HG03280 (cell line): ENCODE results near the gene KIAA1614.
"Not testable (repeated sequence)": the region's sequence is repeated elsewhere in the genome, so short reads cannot be mapped to it uniquely, and the experiment has no call there.

ENCODE experiments used
- ATAC-seq: cut with Tn5 transposase; IDR thresholded peaks from one replicate; pipeline ENCODE4 v1.9.1; 2021; ENCODE audit warnings: mild to moderate bottlenecking, moderate library complexity; ENCODE audit not compliant: unreplicated experiment

KIAA1614 gene

GRCh38 chr1:180954005-180954800, 41.5 kb downstream of the KIAA1614 start:
- peak; percentile 79 for ATAC-seq

DNA sequence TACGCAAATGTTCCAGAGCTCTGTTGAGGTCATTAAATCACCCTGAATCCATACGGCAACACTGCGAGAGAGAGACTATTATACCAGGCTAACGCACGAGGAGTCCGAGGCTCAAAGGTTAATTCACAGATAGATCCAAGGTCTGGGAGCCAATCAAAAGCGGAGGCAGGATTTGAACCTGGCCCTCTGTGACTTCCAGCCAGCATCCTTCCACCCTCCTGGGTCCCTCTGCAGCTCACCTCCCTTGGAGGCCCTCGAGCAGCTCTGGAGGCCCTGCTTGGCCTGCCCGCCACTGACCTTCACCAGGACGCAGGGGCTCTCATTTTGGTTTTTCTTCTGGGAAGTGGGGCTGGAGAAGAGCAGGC, 42.1 kb downstream of the KIAA1614 start:
- ATAC-seq, result no peak

GRCh38 chr1:180956028-180956640, 43.4 kb downstream of the KIAA1614 start:
- no peak for ATAC-seq

DNA sequence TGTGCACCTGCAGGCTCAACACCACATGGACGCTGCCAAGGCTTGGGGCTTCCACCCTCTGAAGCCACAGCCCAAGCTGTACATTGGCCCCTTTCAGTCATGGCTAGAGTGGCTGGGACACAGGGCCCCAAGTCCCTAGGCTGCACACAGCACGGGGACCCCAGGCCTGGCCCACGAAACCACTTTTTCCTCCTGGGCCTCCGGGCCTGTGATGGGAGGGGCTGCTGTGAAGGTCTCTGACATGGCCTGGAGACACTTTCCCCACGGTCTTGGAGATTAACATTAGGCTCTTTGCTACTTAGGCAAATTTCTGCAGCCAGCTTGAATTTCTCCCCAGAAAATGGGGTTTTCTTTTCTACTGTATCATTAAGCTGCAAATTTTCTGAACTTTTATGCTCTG, 46.9 kb downstream of the KIAA1614 start:
- not testable (repeated sequence) for ATAC-seq

DNA sequence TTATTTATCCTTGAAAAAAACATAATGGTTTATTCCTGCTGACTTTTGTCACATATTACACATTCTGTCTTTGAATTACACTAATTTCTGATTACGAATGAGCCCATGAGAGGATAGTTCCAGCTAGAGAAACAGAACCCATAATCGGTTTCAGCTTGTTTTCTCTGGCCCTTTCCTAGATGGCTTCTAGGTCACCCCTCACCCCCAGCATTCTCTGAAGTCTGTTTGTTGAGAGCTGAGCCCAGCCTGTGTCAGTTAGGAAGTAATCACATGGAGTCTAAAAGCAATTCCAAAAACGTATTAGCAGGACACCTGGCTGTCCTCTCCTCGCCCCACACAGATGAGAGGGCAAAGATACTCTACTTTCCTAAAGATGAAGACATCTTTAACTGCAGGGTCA, 48.9 kb downstream of the KIAA1614 start:
- no peak for ATAC-seq

DNA sequence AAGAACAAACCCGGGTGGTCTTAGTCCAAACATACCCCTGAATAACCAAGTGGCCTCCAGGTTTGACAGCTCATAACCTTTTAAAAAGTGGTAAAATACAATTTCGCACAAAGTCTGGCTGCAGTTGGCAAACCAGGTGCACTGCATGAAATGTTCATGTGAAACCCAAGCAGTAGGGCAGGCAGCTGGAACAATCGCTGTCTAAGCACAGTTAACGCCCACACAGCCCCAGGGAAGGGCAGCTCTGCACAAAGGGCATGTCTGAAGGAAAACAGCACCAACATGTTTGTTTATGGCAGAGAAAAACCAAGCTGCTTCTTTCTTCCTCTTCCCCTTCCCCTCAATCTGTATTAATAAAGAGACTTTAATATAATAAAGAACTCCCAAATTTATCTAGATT, 49.5 kb downstream of the KIAA1614 start:
- ATAC-seq, result no peak

- no peak for ATAC-seq
Measured at GRCh38 chr1:180964056-180964455, 51.4 kb downstream of the KIAA1614 start.

GRCh38 chr1:180964595-180964994, 51.9 kb downstream of the KIAA1614 start:
- no peak for ATAC-seq

GRCh38 chr1:180966312-180966711, 53.6 kb downstream of the KIAA1614 start:
- ATAC-seq, result no peak

DNA sequence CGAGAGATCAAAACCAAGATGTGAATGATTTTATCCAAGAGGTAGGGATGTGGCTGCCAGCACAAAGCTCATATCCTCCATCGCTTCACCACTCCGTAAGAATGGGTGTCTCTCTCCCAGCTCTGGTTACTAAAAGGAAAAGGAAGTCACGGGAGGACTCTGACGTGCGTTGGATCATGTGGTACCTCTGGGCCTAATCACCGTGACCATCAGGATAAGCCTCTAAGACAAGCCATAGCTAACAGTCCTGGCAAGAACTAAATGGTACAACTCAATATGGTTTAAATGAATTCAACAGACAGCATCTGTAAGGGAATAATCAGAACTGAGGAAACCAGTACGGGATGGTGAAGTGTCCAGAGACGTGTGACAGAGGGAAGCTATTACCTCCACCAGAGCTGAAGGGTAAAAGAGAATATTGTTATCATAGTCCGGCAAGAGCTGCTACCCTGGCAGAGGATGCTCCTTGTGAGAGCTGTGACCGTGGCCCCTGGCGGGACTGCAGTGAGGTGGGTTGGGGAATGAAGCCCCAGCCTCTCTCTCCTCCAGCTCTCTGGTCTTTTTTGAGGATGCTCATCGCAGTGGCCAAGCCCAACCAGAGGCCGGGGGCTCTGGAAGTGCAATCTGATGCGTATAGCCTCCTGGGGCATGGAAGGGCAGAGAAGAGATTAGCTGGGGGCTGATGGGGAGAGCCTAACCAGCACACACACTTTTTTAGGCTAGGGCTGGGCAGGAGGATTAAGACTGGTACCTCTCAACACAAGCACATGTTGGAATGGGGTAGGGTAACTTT, 54.2 kb downstream of the KIAA1614 start:
- ATAC-seq, result no peak

GRCh38 chr1:180967558-180967957, 54.9 kb downstream of the KIAA1614 start:
- ATAC-seq, result no peak

DNA sequence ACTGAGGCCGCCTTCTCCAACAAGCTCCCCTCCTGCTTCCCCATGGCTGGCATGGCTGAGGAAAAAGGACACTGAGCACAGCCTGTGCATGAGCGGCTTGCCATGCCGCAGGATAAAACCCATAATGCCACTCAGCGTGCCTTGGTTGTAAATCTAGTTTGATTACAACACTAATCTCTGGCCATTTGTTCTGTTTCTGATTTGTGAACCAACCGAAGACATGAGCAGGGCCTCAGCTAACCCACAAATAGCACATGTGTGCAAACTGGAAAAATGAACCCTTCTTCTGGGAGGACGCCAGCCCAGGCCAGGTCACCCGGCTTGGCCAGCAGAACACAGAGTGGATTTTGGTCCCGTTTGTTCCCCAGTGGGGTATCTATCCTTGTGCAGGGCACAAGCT, 56.1 kb downstream of the KIAA1614 start:
- ATAC-seq, result not testable (repeated sequence)

DNA sequence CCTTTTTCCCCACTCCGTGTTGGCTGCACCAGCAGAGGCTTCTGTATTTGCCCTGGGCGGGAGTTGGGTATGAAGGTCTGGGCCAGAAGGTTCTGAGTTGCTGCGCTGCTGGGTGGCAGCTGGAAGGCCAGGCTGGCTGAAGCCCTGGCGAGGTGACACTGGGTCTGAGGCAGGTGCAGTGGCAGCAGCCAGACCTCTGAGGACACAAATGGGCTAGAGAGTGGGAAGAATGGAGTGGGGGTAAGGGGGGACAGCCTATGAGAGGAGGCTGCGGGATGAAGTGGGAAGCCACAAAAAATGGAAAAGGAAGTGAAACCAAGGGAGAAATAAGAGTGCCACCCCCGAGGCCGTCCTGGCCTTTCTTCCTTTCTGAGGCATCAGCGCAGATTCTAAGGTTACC, 56.7 kb downstream of the KIAA1614 start:
- ATAC-seq, result no peak

GRCh38 chr1:180970333-180971079, 57.8 kb downstream of the KIAA1614 start:
- no peak for ATAC-seq

- ATAC-seq, result no peak
Measured at GRCh38 chr1:180971273-180971997, 58.7 kb downstream of the KIAA1614 start.

DNA sequence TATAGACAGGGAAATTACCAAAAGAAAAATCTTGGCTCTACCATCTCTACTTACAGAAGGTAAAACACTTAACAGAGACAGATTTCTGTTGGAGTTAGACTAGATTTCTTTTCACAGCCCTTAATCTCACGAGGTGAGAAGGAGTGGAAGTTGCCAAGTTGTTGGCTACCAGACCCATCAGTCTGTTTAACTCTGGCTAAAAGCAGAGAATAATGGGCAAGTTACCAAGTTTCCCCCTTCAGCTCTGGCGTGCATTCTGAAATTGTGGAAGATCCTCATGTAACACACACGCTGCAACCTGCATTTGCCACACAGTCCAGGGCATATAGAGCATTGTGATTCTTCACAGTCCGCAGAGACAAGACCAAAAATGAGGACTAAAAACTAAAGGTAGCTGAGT, 60.7 kb downstream of the KIAA1614 start:
- ATAC-seq, result no peak

- no peak for ATAC-seq
Measured at GRCh38 chr1:180974236-180974635, 61.5 kb downstream of the KIAA1614 start.

DNA sequence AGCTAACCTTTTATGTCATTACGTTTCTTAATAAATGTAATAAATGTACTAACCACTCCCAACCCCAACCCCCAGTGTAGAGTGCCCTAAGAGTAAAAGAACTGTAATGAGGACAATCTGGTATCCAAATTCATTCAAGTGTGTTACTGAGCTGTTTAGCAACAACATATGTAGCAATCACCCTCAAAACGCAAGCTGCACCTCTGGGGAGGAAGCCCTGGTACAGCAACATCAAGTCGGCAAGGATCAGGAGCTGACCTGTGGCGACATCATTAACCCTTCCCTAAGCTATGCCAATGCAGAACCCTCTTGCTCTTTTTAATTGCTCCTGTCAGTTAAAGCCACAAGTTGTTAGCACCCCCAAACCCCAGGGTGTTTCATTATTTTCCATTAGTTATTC, 62.9 kb downstream of the KIAA1614 start:
- no peak for ATAC-seq

- no peak for ATAC-seq
Measured at GRCh38 chr1:180976191-180976590, 63.5 kb downstream of the KIAA1614 start.

DNA sequence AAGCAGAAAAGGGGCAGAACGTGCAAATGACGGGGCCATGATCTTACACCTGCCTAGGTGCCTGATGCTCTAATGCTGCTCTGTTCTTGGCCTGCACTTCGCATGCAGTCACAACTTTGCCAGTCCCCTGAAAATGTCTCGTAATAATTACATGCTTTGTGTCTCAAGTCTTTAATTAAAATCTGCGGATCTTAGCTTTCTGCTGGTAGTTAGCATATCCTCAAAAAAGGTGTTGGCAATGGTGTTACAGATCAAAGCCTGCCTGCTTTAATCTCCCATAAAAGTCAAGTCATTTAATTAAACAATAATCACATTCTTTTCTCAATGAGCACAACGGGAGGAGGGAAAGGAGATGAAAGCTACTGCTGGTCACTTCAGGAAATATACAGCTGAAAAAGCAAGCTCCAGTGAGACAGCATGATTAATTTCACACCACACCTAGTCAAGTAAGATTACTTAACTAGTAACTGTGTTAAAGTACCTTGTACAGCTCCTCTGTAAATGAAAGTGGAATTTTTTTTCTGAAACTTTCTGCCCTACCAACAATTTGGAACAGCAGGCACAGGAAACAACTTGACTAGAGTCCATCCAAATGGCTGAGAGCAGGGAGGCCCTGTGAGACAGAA, 64.1 kb downstream of the KIAA1614 start:
- no peak for ATAC-seq
